ENCODE data around the gene ITCH.

GRCh38 chr20:34388678-34389077 is 25.6 kb downstream of the ITCH start:
- TF ChIP-seq EZH2 (IDR thresholded peaks at IDR 0.05), result no peak
- TF ChIP-seq POLR2AphosphoS5 (IDR thresholded peaks at IDR 0.05; ENCODE audit: borderline replicate concordance, low read depth, low read length), result no peak
- TF ChIP-seq FOXP2 (optimal IDR thresholded peaks at IDR 0.05; ENCODE audit: control extremely low read depth, extremely low read length, insufficient read depth), result no peak

Data from SK-N-MC (cell line).